MCF 10A (cell line): ENCODE measurements around the gene MAGED2. TPM values are rescaled to one million over a fixed set of nuclear protein-coding genes. Genes with fewer than 3 reads are reported as not detected.

Experiments used
- BruUV-seq: library from RNA; stranded (reverse); fragments of 400-500 nt; replicated peaks from 2 replicates; lab custom pipeline; 2021; lab: Mats Ljungman, UMichigan
- CTCF ChIA-PET: fragments of 300-600 bp; sonication (Branson Sonifier 250); formaldehyde crosslinking; extraction: SDS; loops from one replicate; lab custom pipeline; 2021; ENCODE audit warnings: antibody characterized with exemption, inconsistent platforms; lab: Yijun Ruan, JAX
- POLR2A ChIA-PET: fragments of 300-600, 350-650 bp; sonication (Branson Sonifier 250); formaldehyde crosslinking; extraction: SDS; loops from one replicate; lab custom pipeline; 2020; ENCODE audit warnings: antibody characterized with exemption, inconsistent platforms; lab: Yijun Ruan, JAX
- DNase-seq: peaks from one replicate; pipeline ENCODE4 v3.0.0-alpha.2; 2018; ENCODE audit not compliant: unreplicated experiment
- H3K27ac Mint-ChIP-seq: one replicate; pipeline ENCODE4 v1.8.0; 2022; ENCODE audit warnings: mild to moderate bottlenecking, low read depth, mixed read lengths; ENCODE audit not compliant: unreplicated experiment
- H3K27me3 Mint-ChIP-seq: one replicate; pipeline ENCODE4 v1.8.0; 2022; ENCODE audit warnings: mixed read lengths; ENCODE audit not compliant: insufficient read depth, unreplicated experiment
- H3K36me3 Mint-ChIP-seq: one replicate; pipeline ENCODE4 v1.8.0; 2022; ENCODE audit warnings: mild to moderate bottlenecking, moderate library complexity, mixed read lengths; ENCODE audit not compliant: insufficient read depth, unreplicated experiment
- H3K4me1 Mint-ChIP-seq: one replicate; pipeline ENCODE4 v1.8.0; 2022; ENCODE audit warnings: mixed read lengths; ENCODE audit not compliant: insufficient read depth, unreplicated experiment
- H3K4me3 Mint-ChIP-seq: one replicate; pipeline ENCODE4 v1.8.0; 2022; ENCODE audit warnings: mild to moderate bottlenecking, moderate library complexity, mixed read lengths; ENCODE audit not compliant: unreplicated experiment
- H3K9me3 Mint-ChIP-seq: one replicate; pipeline ENCODE4 v1.8.0; 2022; ENCODE audit warnings: mixed read lengths; ENCODE audit not compliant: unreplicated experiment
- intact Hi-C: fragments of 100-400 bp; cut with micrococcal nuclease; formaldehyde crosslinking; loops from 2 replicates; pipeline ENCODE4 v1.14.1; 2022
- total RNA-seq: library from RNA; stranded (reverse); gene quantifications from 2 replicates; pipeline ENCODE4 v1.2.3, GENCODE V29; 2022
- TF ChIP-seq, protein P1 (sequence below): fragments of 200-600 bp; IDR thresholded peaks from one replicate; pipeline ENCODE4 v1.8.0; 2022; ENCODE audit warnings: antibody characterized with exemption, mild to moderate bottlenecking; ENCODE audit not compliant: unreplicated experiment

The MAGED2 gene
- total RNA-seq, 1 experiment from 2014 or later = 34.3 TPM

DNA sequence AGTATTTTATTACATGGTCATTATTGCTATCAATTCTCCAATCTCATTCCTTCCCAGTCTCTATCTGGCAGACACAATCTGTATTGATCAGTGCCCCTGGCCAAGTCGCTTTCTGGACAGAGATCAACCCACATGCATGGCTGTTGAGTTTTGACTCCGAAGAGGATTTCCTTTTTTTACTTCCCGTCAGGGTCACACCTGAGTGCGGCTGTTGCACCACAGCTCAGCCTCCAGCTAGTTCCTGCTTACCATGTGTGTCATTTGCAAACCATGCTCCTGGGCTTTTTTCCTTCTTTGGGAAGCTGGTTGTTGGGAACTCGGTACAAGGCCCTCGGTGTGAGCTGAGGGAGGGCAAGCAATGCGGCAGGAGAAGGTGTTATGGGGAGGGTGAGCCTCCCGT is 11.7 kb downstream of the MAGED2 start:
- TF ChIP-seq, protein P1, sequence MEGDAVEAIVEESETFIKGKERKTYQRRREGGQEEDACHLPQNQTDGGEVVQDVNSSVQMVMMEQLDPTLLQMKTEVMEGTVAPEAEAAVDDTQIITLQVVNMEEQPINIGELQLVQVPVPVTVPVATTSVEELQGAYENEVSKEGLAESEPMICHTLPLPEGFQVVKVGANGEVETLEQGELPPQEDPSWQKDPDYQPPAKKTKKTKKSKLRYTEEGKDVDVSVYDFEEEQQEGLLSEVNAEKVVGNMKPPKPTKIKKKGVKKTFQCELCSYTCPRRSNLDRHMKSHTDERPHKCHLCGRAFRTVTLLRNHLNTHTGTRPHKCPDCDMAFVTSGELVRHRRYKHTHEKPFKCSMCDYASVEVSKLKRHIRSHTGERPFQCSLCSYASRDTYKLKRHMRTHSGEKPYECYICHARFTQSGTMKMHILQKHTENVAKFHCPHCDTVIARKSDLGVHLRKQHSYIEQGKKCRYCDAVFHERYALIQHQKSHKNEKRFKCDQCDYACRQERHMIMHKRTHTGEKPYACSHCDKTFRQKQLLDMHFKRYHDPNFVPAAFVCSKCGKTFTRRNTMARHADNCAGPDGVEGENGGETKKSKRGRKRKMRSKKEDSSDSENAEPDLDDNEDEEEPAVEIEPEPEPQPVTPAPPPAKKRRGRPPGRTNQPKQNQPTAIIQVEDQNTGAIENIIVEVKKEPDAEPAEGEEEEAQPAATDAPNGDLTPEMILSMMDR = no peak
- intact Hi-C loops = no loop called here
- H3K4me1 Mint-ChIP-seq = no peaks in the 10 kb centered on the region
- POLR2A ChIA-PET = interaction anchor here (0.5 kb wide), 1 partner anchor 187 kb away, joined by 3 read pairs; no protein-coding TSS in a partner anchor
- no peak for DNase-seq
- H3K27ac Mint-ChIP-seq = no peak overlapping the region
- H3K9me3 Mint-ChIP-seq = no peaks in the 10 kb centered on the region
- no TSS peak for BruUV-seq
- peaks cover 17% of the 10 kb centered on the region for H3K27me3 Mint-ChIP-seq
- H3K36me3 Mint-ChIP-seq = peaks cover 3% of the 10 kb centered on the region
- CTCF ChIA-PET = no interaction called here
- H3K4me3 Mint-ChIP-seq = no peak overlapping the region

- Mint-ChIP-seq H3K36me3 (no peaks in the 10 kb centered on the region), H3K4me3 (no peak overlapping the region), H3K27me3 (peaks cover 16% of the 10 kb centered on the region), H3K4me1 (no peaks in the 10 kb centered on the region), H3K9me3 (peaks cover 5% of the 10 kb centered on the region), H3K27ac (no peak overlapping the region)
- intact Hi-C loops = no loop called here
- DNase-seq = no peak
- no TSS peak for BruUV-seq
- ChIA-PET POLR2A (no interaction called here), CTCF (no interaction called here)
- TF ChIP-seq, protein P1 = no peak
Observed at GRCh38 chrX:54820737-54821136, 13.2 kb downstream of the MAGED2 start.

- no peak overlapping the region for H3K27ac Mint-ChIP-seq
- ChIA-PET POLR2A (no interaction called here), CTCF (no interaction called here)
- BruUV-seq = no TSS peak
- DNase-seq = no peak
- TF ChIP-seq, protein P1 = no peak
- no peaks in the 10 kb centered on the region for H3K4me1 Mint-ChIP-seq
- no peaks in the 10 kb centered on the region for H3K36me3 Mint-ChIP-seq
- no peak overlapping the region for H3K4me3 Mint-ChIP-seq
- intact Hi-C loops = no loop called here
- peaks cover 16% of the 10 kb centered on the region for H3K27me3 Mint-ChIP-seq
- H3K9me3 Mint-ChIP-seq = peaks cover 7% of the 10 kb centered on the region
Observed at GRCh38 chrX:54821310-54821709, 13.8 kb downstream of the MAGED2 start.

DNA sequence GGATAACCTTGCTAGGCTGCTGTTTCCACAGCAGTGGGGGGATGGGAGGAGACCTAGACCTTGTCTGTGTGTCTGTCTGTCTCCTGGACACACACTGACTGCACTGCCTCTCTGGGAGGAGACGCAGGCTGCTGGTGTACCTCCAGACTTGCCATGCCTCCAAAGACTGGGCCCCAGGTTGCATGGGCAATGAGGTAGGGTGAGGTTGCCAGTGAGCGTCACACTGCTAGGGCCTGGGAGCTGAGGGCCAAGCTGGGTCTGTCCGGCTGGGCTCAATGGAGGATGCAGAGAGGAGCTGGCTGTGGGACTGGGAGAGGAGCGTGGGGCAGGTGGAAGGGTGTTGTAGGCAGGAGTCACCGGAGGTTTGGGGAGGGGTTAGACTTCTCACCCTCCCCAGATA is 16.6 kb downstream of the MAGED2 start:
- Mint-ChIP-seq H3K27ac (no peak overlapping the region), H3K4me1 (no peaks in the 10 kb centered on the region), H3K9me3 (peaks cover 7% of the 10 kb centered on the region), H3K27me3 (peaks cover 21% of the 10 kb centered on the region), H3K4me3 (no peak overlapping the region), H3K36me3 (no peaks in the 10 kb centered on the region)
- ChIA-PET CTCF (no interaction called here), POLR2A (no interaction called here)
- intact Hi-C loops = no loop called here
- BruUV-seq = no TSS peak
- no peak for DNase-seq
- TF ChIP-seq, protein P1 = no peak
